A549 (cell line): ENCODE measurements around the gene ARTN.

Experiments used
- CHD4 ChIP-seq: fragments of 200-600 bp; sonication (generic); IDR thresholded peaks from 2 replicates; pipeline ENCODE4 v1.6.1; 2016; ENCODE audit warnings: antibody characterized with exemption, mild to moderate bottlenecking, borderline replicate concordance
- TF ChIP-seq, protein P1 (sequence below): fragments of 150-350 bp; IDR thresholded peaks from 2 replicates; pipeline ENCODE4 v1.6.1; 2014; ENCODE audit warnings: low read depth, mild to moderate bottlenecking, low read length

- TF ChIP-seq, protein P1, sequence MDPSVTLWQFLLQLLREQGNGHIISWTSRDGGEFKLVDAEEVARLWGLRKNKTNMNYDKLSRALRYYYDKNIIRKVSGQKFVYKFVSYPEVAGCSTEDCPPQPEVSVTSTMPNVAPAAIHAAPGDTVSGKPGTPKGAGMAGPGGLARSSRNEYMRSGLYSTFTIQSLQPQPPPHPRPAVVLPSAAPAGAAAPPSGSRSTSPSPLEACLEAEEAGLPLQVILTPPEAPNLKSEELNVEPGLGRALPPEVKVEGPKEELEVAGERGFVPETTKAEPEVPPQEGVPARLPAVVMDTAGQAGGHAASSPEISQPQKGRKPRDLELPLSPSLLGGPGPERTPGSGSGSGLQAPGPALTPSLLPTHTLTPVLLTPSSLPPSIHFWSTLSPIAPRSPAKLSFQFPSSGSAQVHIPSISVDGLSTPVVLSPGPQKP: no peak
- TF ChIP-seq CHD4: no peak
Observed at GRCh38 chr1:43902058-43902831, 31.4 kb upstream of the ARTN start.
